HepG2 (cell line): Measurements from ENCODE around the gene CADPS. TPM values are rescaled to one million over a fixed set of nuclear protein-coding genes. Genes with fewer than 3 reads are reported as not detected.

Experiments used
- ATAC-seq: fragments of 200-7000 bp; cut with Tn5 transposase; 3 replicates; pipeline ENCODE4 v1.9.1; 2020; ENCODE audit warnings: mild to moderate bottlenecking, moderate library complexity
- BruUV-seq: library from RNA; stranded (reverse); fragments of 400-500 nt; replicated peaks from 2 replicates; lab custom pipeline; 2021; lab: Mats Ljungman, UMichigan
- CTCF ChIA-PET: fragments of 300-600 bp; formaldehyde crosslinking; extraction: SDS; loops from one replicate; lab custom pipeline; 2021; ENCODE audit warnings: low total read pairs, inconsistent platforms, low intra/inter-chr PET ratio; lab: Yijun Ruan, JAX
- POLR2A ChIA-PET: fragments of 350-600 bp; sonication (Branson Sonifier 250); formaldehyde crosslinking; loops from one replicate; lab custom pipeline; 2020; ENCODE audit warnings: antibody characterized with exemption, inconsistent platforms; lab: Yijun Ruan, JAX
- DNase-seq: peaks from one replicate; pipeline ENCODE4 v3.0.0-alpha.2; 2015; ENCODE audit warnings: low spot score
- FAIRE-seq: peaks from 3 replicates; lab custom pipeline; 2011; peaks lifted over from hg19 to GRCh38; lab: Jason Lieb, UNC
- H2AFZ ChIP-seq: one replicate; pipeline ENCODE4 v1.6.1; 2011; ENCODE audit warnings: low read length, inconsistent platforms
- H3K27ac ChIP-seq: fragments of 300-600 bp; 3 replicates; pipeline ENCODE4 v1.8.0; 2011; ENCODE audit warnings: mixed run types, mild to moderate bottlenecking, mixed read lengths, low read length, inconsistent platforms; ENCODE audit not compliant: insufficient read depth; ENCODE audit errors: extremely low read length
- H3K27me3 ChIP-seq, 2 experiments: fragments of 200-600 bp in 1 of 2; 2 replicates in 1 of 2; 3 replicates in 1 of 2; pipeline versions ENCODE4 v1.6.0 to v1.8.0; 2011; ENCODE audit warnings: low read length in 2 of 2, mild to moderate bottlenecking in 2 of 2, moderate library complexity in 2 of 2, inconsistent platforms in 1 of 2; ENCODE audit not compliant: insufficient read depth in 2 of 2, control insufficient read depth in 1 of 2
- H3K36me3 ChIP-seq, 2 experiments: fragments of 200-600 bp in 1 of 2; replicated peaks in 1 of 2; 2 replicates in 1 of 2; 3 replicates in 1 of 2; pipeline versions ENCODE4 v1.5.1 to v1.8.0; 2011; ENCODE audit warnings: low read length in 2 of 2, inconsistent platforms in 1 of 2; ENCODE audit not compliant: insufficient read depth in 2 of 2, control insufficient read depth in 1 of 2
- H3K4me1 ChIP-seq: 2 replicates; pipeline ENCODE4 v1.5.1; 2012; ENCODE audit warnings: low read length, inconsistent platforms; ENCODE audit not compliant: insufficient read depth
- H3K4me2 ChIP-seq: 2 replicates; pipeline ENCODE4 v1.6.0; 2011; ENCODE audit warnings: low read depth, low read length, inconsistent platforms
- H3K4me3 ChIP-seq, 3 experiments: fragments of 200-600 bp in 1 of 3; sonication (generic), shearing (Covaris generic) in 1 of 3; replicated peaks in 1 of 3; 2 replicates each; pipeline ENCODE4 v1.5.1; 2011 to 2016; ENCODE audit warnings: low read length in 3 of 3, inconsistent platforms in 2 of 3, low read depth in 2 of 3, mild to moderate bottlenecking in 2 of 3, control low read depth in 1 of 3, mixed read lengths in 1 of 3; ENCODE audit not compliant: insufficient read depth in 1 of 3
- H3K79me2 ChIP-seq: one replicate; pipeline ENCODE4 v1.6.1; 2011; ENCODE audit warnings: low read length, inconsistent platforms; ENCODE audit not compliant: insufficient read depth
- H3K9ac ChIP-seq: 2 replicates; pipeline ENCODE4 v1.6.0; 2011; ENCODE audit warnings: mild to moderate bottlenecking, low read depth, low read length, inconsistent platforms; ENCODE audit not compliant: insufficient read depth
- H3K9me3 ChIP-seq: 2 replicates; pipeline ENCODE4 v1.5.1; 2012; ENCODE audit warnings: mild to moderate bottlenecking, low read length
- H4K20me1 ChIP-seq: 2 replicates; pipeline ENCODE4 v1.6.0; 2011; ENCODE audit warnings: inconsistent platforms, mild to moderate bottlenecking, low read length, moderate library complexity; ENCODE audit not compliant: insufficient read depth
- EEA1 ChIP-seq: sonication (generic); formaldehyde crosslinking; IDR thresholded peaks from 2 replicates; pipeline ENCODE4 v1.5.1; 2020; ENCODE audit warnings: mild to moderate bottlenecking, missing genetic modification reagents, borderline replicate concordance
- FOXK1 ChIP-seq: sonication (generic); formaldehyde crosslinking; IDR thresholded peaks from 2 replicates; pipeline ENCODE4 v1.4.0; 2020; ENCODE audit warnings: low read depth, missing genetic modification reagents, borderline replicate concordance
- MEF2D ChIP-seq: sonication (generic); formaldehyde crosslinking; IDR thresholded peaks from 2 replicates; pipeline ENCODE4 v1.5.1; 2020; ENCODE audit warnings: mild to moderate bottlenecking, missing genetic modification reagents
- PBX3 ChIP-seq: sonication (generic); formaldehyde crosslinking; IDR thresholded peaks from 2 replicates; pipeline ENCODE4 v1.8.1; 2023; ENCODE audit warnings: missing genetic modification reagents, inconsistent platforms, borderline replicate concordance
- RFX1 ChIP-seq: fragments of 450-650 bp; IDR thresholded peaks from 2 replicates; pipeline ENCODE4 v1.6.1; 2017
- YEATS2 ChIP-seq: sonication (generic); formaldehyde crosslinking; IDR thresholded peaks from 2 replicates; pipeline ENCODE4 v1.4.0; 2020; ENCODE audit warnings: missing genetic modification reagents, borderline replicate concordance
- ZBTB46 ChIP-seq: sonication (generic); formaldehyde crosslinking; IDR thresholded peaks from 2 replicates; pipeline ENCODE4 v1.4.0; 2020; ENCODE audit warnings: mild to moderate bottlenecking, missing genetic modification reagents, borderline replicate concordance
- ZNF234 ChIP-seq: sonication (generic); formaldehyde crosslinking; conservative IDR thresholded peaks from 2 replicates; pipeline ENCODE4 v1.5.1; 2020; ENCODE audit warnings: mild to moderate bottlenecking, missing genetic modification reagents
- ZNF549 ChIP-seq: sonication (generic); formaldehyde crosslinking; IDR thresholded peaks from 2 replicates; pipeline ENCODE4 v1.5.0; 2020; ENCODE audit warnings: missing genetic modification reagents
- WGBS: methylation state at CpG from one replicate; pipeline ENCODE4 v1.1.6; 2017; ENCODE audit warnings: low lambda C conversion rate; 5-methylcytosine and 5-hydroxymethylcytosine counted together
- in situ Hi-C: cut with HindIII; loops from 2 replicates; pipeline ENCODE4 v1.10.0; 2017; ENCODE audit warnings: low pct_unique_long_range_greater_than_20kb; ENCODE audit not compliant: extremely low pct_ligation_motif_present
- intact Hi-C: fragments of 100-400 bp; cut with micrococcal nuclease; formaldehyde crosslinking; loops from one replicate; pipeline ENCODE4 v1.10.0; 2022; ENCODE audit not compliant: unreplicated experiment
- polyA plus RNA-seq, 8 experiments: library from polyadenylated mRNA; depleted of rRNA in 3 of 8; stranded (reverse) in 7 of 8; unstranded in 1 of 8; fragments of >200 nt; fragmentation: Illumina TruSeq in 4 of 8; extraction: Trizol in 4 of 8; gene quantifications; 2 replicates each; pipeline versions ENCODE4 v1.2.1 to v1.2.3, GENCODE V29; 2011 to 2016; ENCODE audit warnings: low read depth in 4 of 8, missing spikeins in 1 of 8, mixed read lengths in 1 of 8; ENCODE audit not compliant: insufficient read depth in 1 of 8
- total RNA-seq, 5 experiments: library from RNA; depleted of rRNA; stranded (reverse); fragments of >200 nt; fragmentation: Illumina TruSeq; extraction: Trizol; gene quantifications; 2 replicates each; pipeline ENCODE4 v1.2.3, GENCODE V29; 2016; ENCODE audit warnings: low read depth in 1 of 5

CADPS gene
- total and polyA plus RNA-seq, 2 of the 13 experiments (the other 11 are each of a cell fraction or from before 2014, with no cell fraction given), result not detected

DNA sequence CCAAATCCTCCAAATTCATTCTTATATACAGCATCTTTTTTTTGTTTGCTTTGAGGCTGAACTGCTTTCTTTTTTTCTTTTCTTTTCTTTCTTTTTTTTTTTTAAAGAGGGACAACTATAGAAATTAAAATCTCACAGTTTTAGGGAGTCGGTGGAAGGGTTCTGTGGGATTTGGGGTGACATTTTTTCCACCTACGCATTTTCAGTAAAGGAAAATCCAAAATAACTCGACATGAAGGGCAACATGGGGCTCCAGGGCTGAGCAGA, 498.8 kb downstream of the CADPS start:
- TF ChIP-seq MEF2D (CRISPR knock-in tag) (no peak), RFX1 (no peak), YEATS2 (CRISPR knock-in tag) (no peak), ZNF549 (CRISPR knock-in tag) (no peak), ZNF234 (no peak), ZBTB46 (CRISPR knock-in tag) (no peak), EEA1 (CRISPR knock-in tag) (no peak), PBX3 (CRISPR knock-in tag) (no peak), FOXK1 (CRISPR knock-in tag) (no peak)
- TF ChIP-seq, all 625 proteins: peak for 0
- H3K9ac ChIP-seq, result no peak overlapping the region
- FAIRE-seq (no peak), DNase-seq (no peak), ATAC-seq (no peak)
- no peak overlapping the region for H3K27ac ChIP-seq
- H3K9me3 ChIP-seq, result no peaks in the 10 kb centered on the region
- BruUV-seq, result no TSS peak
- no peak overlapping the region for H3K4me3 ChIP-seq
- WGBS, result 17% methylated on average over 3 of the region's 3 CpGs
- intact Hi-C loops (no loop called here), in situ Hi-C loops (no loop called here)
- POLR2A ChIA-PET, result no interaction called here
- H3K4me2 ChIP-seq, result no peak overlapping the region
- H4K20me1 ChIP-seq, result no peaks in the 10 kb centered on the region
- H3K4me1 ChIP-seq, result no peaks in the 10 kb centered on the region
- H3K27me3 ChIP-seq, result peaks cover 7 to 66% of the 10 kb centered on the region in 2 experiments
- no peaks in the 10 kb centered on the region for H3K79me2 ChIP-seq
- CTCF ChIA-PET, result no interaction called here
- H2AFZ ChIP-seq, result no peak overlapping the region
- H3K36me3 ChIP-seq, result no peaks in the 10 kb centered on the region
